ENCODE data around the gene ATXN1L. TPM values are rescaled to one million over a fixed set of nuclear protein-coding genes. Genes with fewer than 3 reads are reported as not detected.

Gene ATXN1L, protein sequence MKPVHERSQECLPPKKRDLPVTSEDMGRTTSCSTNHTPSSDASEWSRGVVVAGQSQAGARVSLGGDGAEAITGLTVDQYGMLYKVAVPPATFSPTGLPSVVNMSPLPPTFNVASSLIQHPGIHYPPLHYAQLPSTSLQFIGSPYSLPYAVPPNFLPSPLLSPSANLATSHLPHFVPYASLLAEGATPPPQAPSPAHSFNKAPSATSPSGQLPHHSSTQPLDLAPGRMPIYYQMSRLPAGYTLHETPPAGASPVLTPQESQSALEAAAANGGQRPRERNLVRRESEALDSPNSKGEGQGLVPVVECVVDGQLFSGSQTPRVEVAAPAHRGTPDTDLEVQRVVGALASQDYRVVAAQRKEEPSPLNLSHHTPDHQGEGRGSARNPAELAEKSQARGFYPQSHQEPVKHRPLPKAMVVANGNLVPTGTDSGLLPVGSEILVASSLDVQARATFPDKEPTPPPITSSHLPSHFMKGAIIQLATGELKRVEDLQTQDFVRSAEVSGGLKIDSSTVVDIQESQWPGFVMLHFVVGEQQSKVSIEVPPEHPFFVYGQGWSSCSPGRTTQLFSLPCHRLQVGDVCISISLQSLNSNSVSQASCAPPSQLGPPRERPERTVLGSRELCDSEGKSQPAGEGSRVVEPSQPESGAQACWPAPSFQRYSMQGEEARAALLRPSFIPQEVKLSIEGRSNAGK
- total RNA-seq, result 10 to 100 TPM; 22.0 to 31.2 (median 29.1) TPM

DNA sequence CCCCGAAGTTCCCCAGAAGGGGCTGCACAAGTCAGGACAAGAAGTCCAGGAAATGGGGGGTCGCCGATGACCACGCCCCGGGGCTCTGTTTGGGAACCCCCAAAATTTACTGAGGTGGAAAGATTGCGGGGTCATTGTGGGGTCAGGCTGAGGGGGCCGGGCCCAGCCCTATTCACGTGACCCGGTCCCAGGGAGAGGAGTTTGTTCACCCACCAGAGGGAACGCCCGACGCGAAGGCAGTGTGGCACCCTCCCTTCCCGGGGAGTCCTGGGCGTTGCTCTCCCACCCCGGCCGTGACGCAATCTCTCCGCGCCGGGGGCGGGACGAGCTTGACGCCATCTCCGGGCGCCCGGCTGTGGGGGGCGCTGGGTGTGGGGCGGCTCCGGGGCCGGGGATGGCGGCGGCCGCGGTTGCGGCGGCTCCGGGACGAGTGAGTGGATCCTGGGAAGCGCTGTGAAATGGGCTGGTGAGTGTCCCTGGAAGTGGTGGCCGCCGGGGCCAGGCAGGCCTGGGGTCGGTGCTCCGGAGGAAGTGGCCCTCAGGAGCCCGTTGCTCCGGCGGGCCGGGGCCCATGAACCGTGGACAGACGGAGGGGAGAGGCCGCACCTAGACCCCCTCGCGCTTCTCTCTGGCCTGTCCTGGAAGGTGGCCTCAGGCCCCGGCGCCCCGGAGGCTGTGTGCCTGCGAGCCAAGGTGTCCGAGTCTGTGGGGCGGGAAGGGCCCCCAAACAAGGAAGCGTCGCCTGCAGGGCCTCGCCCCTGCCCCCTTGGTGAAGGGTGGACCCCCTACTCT lies at the start of gene ATXN1L:
Gene ATXN1L (plus strand): TSS at position 338 of the 792 bp plus-strand sequence. CDS start 3,765 bp downstream, outside the sequence.
- WGBS, 2 donors, result 0 to 2% methylated on average over 7 to 10 of the region's 62 CpGs

DNA sequence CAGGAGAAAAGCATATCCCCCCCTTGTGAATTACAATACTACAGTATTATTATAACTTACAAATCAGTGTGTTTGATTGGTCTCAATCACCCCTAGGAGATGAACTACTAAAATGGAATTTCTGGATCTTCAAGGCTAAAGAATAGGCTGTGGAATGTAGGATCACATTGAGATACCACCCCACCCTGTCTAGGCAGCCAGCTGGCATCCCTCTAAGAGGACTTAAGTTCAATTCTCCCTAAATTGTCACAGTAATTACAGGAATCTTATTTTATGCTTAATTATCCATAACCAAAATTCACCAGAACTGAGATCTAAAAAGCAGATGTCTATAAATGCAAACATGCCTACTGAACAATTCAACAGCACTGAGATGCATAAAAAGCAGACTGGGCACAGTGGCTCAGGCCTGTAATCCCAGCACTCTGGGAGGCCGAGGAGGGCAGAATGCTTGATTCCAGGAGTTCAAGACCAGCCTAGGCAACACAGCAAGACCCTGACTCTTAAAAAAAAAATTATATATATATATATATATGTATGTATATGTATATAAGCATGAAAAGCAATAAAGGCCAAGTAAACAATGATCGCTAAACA lies 49.2 kb upstream of the ATXN1L start:
- Histone ChIP-seq H3K9me3 (no peaks in the 10 kb centered on the region), H3K36me3 (peaks cover 0 to 41% (median 17%) of the 10 kb centered on the region in 4 donors), H3K4me3 (no peak overlapping the region), H3K27me3 (no peaks in the 10 kb centered on the region), H3K4me1 (peaks cover 5 to 30% (median 15%) of the 10 kb centered on the region in 4 donors), H3K27ac (no peak overlapping the region)
- DNase-seq, result no peak
- TF ChIP-seq, protein P1, sequence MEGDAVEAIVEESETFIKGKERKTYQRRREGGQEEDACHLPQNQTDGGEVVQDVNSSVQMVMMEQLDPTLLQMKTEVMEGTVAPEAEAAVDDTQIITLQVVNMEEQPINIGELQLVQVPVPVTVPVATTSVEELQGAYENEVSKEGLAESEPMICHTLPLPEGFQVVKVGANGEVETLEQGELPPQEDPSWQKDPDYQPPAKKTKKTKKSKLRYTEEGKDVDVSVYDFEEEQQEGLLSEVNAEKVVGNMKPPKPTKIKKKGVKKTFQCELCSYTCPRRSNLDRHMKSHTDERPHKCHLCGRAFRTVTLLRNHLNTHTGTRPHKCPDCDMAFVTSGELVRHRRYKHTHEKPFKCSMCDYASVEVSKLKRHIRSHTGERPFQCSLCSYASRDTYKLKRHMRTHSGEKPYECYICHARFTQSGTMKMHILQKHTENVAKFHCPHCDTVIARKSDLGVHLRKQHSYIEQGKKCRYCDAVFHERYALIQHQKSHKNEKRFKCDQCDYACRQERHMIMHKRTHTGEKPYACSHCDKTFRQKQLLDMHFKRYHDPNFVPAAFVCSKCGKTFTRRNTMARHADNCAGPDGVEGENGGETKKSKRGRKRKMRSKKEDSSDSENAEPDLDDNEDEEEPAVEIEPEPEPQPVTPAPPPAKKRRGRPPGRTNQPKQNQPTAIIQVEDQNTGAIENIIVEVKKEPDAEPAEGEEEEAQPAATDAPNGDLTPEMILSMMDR (IDR thresholded peaks at IDR 0.05), result no peak
- no peak for TF ChIP-seq POLR2AphosphoS5 (IDR thresholded peaks at IDR 0.05)
- TF ChIP-seq POLR2A (IDR thresholded peaks at IDR 0.05), result no peak
- no peak for TF ChIP-seq EP300 (IDR thresholded peaks at IDR 0.05)
- 87 to 99% methylated on average over 2 of the region's 2 CpGs for WGBS, 2 donors
- ATAC-seq (ENCODE audit: low FRiP score in 2 of 2), result no peak

More for the DNA sequence above, at the start of gene ATXN1L:
- DNase-seq (peak; percentile 90 to 99), ATAC-seq (ENCODE audit: low FRiP score in 2 of 2) (peak; percentile 98 to 99)
- TF ChIP-seq POLR2A (IDR thresholded peaks at IDR 0.05) (peak; percentile 24 to 93 (median 88)), POLR2AphosphoS5 (IDR thresholded peaks at IDR 0.05) (peak; percentile 96 to 97), EP300 (IDR thresholded peaks at IDR 0.05) (peak in 1 of 4 donors; percentile 80)
- TF ChIP-seq, protein P1 (IDR thresholded peaks at IDR 0.05), result peak in 5 of 6 experiments; percentile 9 to 39 (median 34)
- peak within 1 kb of the TSS; percentile 88 to 94 (median 92) for H3K27ac ChIP-seq
- peaks cover 12 to 20% (median 15%) of the 10 kb centered on the region in 4 donors for H3K4me1 ChIP-seq
- no peaks in the 10 kb centered on the region for H3K27me3 ChIP-seq
- peak within 1 kb of the TSS; percentile 83 to 100 (median 97) for H3K4me3 ChIP-seq
- H3K9me3 ChIP-seq, result no peaks in the 10 kb centered on the region
- peaks cover 10 to 31% (median 25%) of the 10 kb centered on the region in 4 donors for H3K36me3 ChIP-seq

DNA sequence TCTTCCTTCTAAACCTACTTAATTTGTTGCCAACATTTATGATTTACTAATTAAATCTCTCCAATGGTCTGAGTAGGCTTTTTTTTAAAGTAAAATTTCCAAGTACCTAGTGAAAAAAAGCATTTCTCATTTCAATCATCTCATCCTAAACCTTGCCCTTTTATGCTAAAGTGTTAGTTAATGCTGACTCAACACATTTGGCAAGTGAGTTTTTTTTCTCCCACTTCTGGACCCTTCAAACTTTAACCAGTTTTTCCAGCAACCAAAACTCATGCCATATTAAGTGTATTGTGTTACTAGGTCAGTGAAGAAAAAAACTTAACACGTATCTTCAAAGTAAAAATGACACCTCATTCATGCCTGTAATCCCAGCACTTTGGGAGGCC lies 42.5 kb upstream of the ATXN1L start:
- WGBS, 2 donors, result 60 to 72% methylated on average over 1 of the region's 1 CpG

More for the DNA sequence above, 42.5 kb upstream of the ATXN1L start:
- Histone ChIP-seq H3K4me3 (no peak overlapping the region), H3K27ac (no peak overlapping the region), H3K9me3 (no peaks in the 10 kb centered on the region), H3K27me3 (no peaks in the 10 kb centered on the region), H3K4me1 (peaks cover 27 to 29% (median 28%) of the 10 kb centered on the region in 4 donors), H3K36me3 (peaks cover 0 to 43% (median 14%) of the 10 kb centered on the region in 4 donors)
- ATAC-seq (ENCODE audit: low FRiP score in 2 of 2), result no peak
- no peak for DNase-seq
- TF ChIP-seq EP300 (IDR thresholded peaks at IDR 0.05) (no peak), POLR2AphosphoS5 (IDR thresholded peaks at IDR 0.05) (no peak), POLR2A (IDR thresholded peaks at IDR 0.05) (no peak)
- TF ChIP-seq, protein P1 (IDR thresholded peaks at IDR 0.05), result no peak

Measured in upper lobe of left lung (tissue), 6 donors.